Neutrophil (primary cell): ENCODE results near the gene MYEF2.

ENCODE experiments used
- H3K27ac ChIP-seq: fragments of 200-600 bp; sonication (generic); 2 replicates; pipeline ENCODE4 v1.5.1; 2016; ENCODE audit warnings: mild to moderate bottlenecking, moderate library complexity
- H3K27me3 ChIP-seq: fragments of 200-600 bp; sonication (generic); 2 replicates; pipeline ENCODE4 v1.6.0; 2016; ENCODE audit warnings: mild to moderate bottlenecking
- H3K36me3 ChIP-seq: fragments of 200-600 bp; sonication (generic); 2 replicates; pipeline ENCODE4 v1.5.1; 2017
- H3K4me1 ChIP-seq, 2 experiments: fragments of 200-600 bp in 1 of 2; sonication (generic) in 1 of 2; 1 replicate in 1 of 2; 2 replicates in 1 of 2; pipeline versions ENCODE4 v1.5.1 to v1.6.1; 2013 to 2016; ENCODE audit warnings: low read depth in 1 of 2, low read length in 1 of 2, mild to moderate bottlenecking in 1 of 2, moderate library complexity in 1 of 2; ENCODE audit not compliant: control insufficient read depth in 1 of 2, insufficient read depth in 1 of 2
- H3K4me3 ChIP-seq, 2 experiments: fragments of 200-600 bp in 1 of 2; sonication (generic) in 1 of 2; 1 replicate in 1 of 2; 2 replicates in 1 of 2; pipeline ENCODE4 v1.5.1; 2013 to 2016; ENCODE audit warnings: low read depth in 1 of 2, low read length in 1 of 2, mild to moderate bottlenecking in 1 of 2, moderate library complexity in 1 of 2
- H3K9me3 ChIP-seq: fragments of 200-600 bp; sonication (generic); 2 replicates; pipeline ENCODE4 v1.5.1; 2016
- CTCF ChIP-seq: fragments of 200-600 bp; sonication (generic); IDR thresholded peaks from 2 replicates; pipeline ENCODE4 v1.5.1; 2016; ENCODE audit warnings: antibody characterized with exemption

Gene MYEF2

GRCh38 chr15:48126667-48127355 is 51.3 kb downstream of the MYEF2 start:
- Histone ChIP-seq H3K36me3 (no peaks in the 10 kb centered on the region), H3K4me3 (no peak overlapping the region), H3K9me3 (no peaks in the 10 kb centered on the region), H3K27me3 (peaks cover 40% of the 10 kb centered on the region), H3K4me1 (no peaks in the 10 kb centered on the region), H3K27ac (no peak overlapping the region)
- TF ChIP-seq CTCF = no peak

- Histone ChIP-seq H3K4me1 (no peaks in the 10 kb centered on the region), H3K4me3 (no peak overlapping the region), H3K27ac (no peak overlapping the region), H3K36me3 (no peaks in the 10 kb centered on the region), H3K27me3 (peaks cover 31% of the 10 kb centered on the region), H3K9me3 (no peaks in the 10 kb centered on the region)
- TF ChIP-seq CTCF = no peak
Observed at GRCh38 chr15:48121849-48122248, 56.2 kb downstream of the MYEF2 start.

GRCh38 chr15:48120745-48121144 is 57.4 kb downstream of the MYEF2 start, which contains the start of gene SLC24A5:
Gene SLC24A5, plus strand, starts transcription at chr15:48120990. Its CDS starts 55 bp downstream, at chr15:48121045.
- H3K4me1 ChIP-seq = no peaks in the 10 kb centered on the region
- no peak for TF ChIP-seq CTCF
- no peak within 1 kb of the TSS for H3K4me3 ChIP-seq
- no peaks in the 10 kb centered on the region for H3K9me3 ChIP-seq
- H3K27ac ChIP-seq = no peak within 1 kb of the TSS
- no peaks in the 10 kb centered on the region for H3K36me3 ChIP-seq
- H3K27me3 ChIP-seq = peaks cover 20% of the 10 kb centered on the region

GRCh38 chr15:48119277-48119676 is 58.8 kb downstream of the MYEF2 start:
- Histone ChIP-seq H3K4me1 (no peaks in the 10 kb centered on the region), H3K27me3 (peaks cover 16% of the 10 kb centered on the region), H3K27ac (no peak overlapping the region), H3K9me3 (no peaks in the 10 kb centered on the region), H3K4me3 (no peak overlapping the region), H3K36me3 (no peaks in the 10 kb centered on the region)
- TF ChIP-seq CTCF = no peak

GRCh38 chr15:48112242-48112641 is 65.9 kb downstream of the MYEF2 start:
- Histone ChIP-seq H3K27ac (no peak overlapping the region), H3K9me3 (no peaks in the 10 kb centered on the region), H3K27me3 (peaks cover 46% of the 10 kb centered on the region), H3K36me3 (no peaks in the 10 kb centered on the region), H3K4me3 (no peak overlapping the region), H3K4me1 (no peaks in the 10 kb centered on the region)
- TF ChIP-seq CTCF = no peak
